NB4 (cell line): ENCODE data around the gene SCNN1A.

Experiments
- DNase-seq: peaks from one replicate; pipeline ENCODE4 v3.0.0; 2010; ENCODE audit warnings: low read depth
- H3K4me3 ChIP-seq: one replicate; pipeline ENCODE4 v1.5.1; 2011; ENCODE audit warnings: mild to moderate bottlenecking, low read depth, low read length, moderate library complexity
- CTCF ChIP-seq: IDR thresholded peaks from one replicate; pipeline ENCODE4 v1.5.1; 2012; ENCODE audit warnings: low read depth, low read length
- MYC ChIP-seq: IDR thresholded peaks from 2 replicates; pipeline ENCODE4 v1.6.1; 2011; ENCODE audit warnings: low read depth, low read length
- POLR2A ChIP-seq: IDR thresholded peaks from 2 replicates; pipeline ENCODE4 v1.6.1; 2011; ENCODE audit warnings: mild to moderate bottlenecking; ENCODE audit not compliant: insufficient read length; ENCODE audit errors: extremely low read depth
- TF ChIP-seq, protein P1 (sequence below): IDR thresholded peaks from 2 replicates; pipeline ENCODE4 v1.6.1; 2011; ENCODE audit warnings: low read depth, low read length

The SCNN1A gene

GRCh38 chr12:6418796-6419195, 43.4 kb upstream of the SCNN1A start:
- TF ChIP-seq, protein P1, sequence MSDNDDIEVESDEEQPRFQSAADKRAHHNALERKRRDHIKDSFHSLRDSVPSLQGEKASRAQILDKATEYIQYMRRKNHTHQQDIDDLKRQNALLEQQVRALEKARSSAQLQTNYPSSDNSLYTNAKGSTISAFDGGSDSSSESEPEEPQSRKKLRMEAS = no peak
- no peak for TF ChIP-seq POLR2A
- no peak for TF ChIP-seq CTCF
- no peak for TF ChIP-seq MYC
- H3K4me3 ChIP-seq = no peak overlapping the region
- no peak for DNase-seq

DNA sequence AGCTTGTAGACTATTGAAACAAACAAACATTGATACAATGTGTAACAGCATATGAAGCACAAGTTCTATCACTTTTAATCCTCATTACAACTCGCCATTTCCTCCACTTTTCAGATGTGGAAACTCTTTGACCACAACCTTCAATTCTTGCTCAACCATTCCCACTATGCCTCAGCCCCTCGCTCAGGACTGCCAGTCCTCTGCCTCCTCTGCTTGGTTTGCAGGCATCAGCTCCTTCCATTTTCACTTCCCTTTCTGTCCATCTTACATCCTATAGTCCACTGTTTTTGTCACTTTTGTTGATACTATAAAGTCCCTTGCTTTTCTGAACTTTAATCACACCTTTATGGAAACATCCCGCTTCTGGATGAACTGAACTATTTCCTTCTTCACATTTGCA, 41.2 kb upstream of the SCNN1A start:
- DNase-seq = peak; percentile 92
- H3K4me3 ChIP-seq = no peak overlapping the region
- TF ChIP-seq CTCF = no peak
- TF ChIP-seq, protein P1 = no peak
- TF ChIP-seq MYC = no peak

GRCh38 chr12:6407236-6407954, 32.0 kb upstream of the SCNN1A start:
- no peak overlapping the region for H3K4me3 ChIP-seq
- TF ChIP-seq POLR2A (no peak), MYC (no peak), CTCF (no peak)
- TF ChIP-seq, protein P1 = no peak
- DNase-seq = no peak

GRCh38 chr12:6405963-6406362, 30.6 kb upstream of the SCNN1A start:
- H3K4me3 ChIP-seq = no peak overlapping the region
- no peak for DNase-seq
- TF ChIP-seq MYC (no peak), CTCF (no peak), POLR2A (no peak)
- TF ChIP-seq, protein P1 = no peak

GRCh38 chr12:6404390-6404789, 29.0 kb upstream of the SCNN1A start:
- DNase-seq = no peak
- H3K4me3 ChIP-seq = no peak overlapping the region
- no peak for TF ChIP-seq MYC
- no peak for TF ChIP-seq POLR2A
- TF ChIP-seq, protein P1 = no peak
- TF ChIP-seq CTCF = no peak
